WTC11 (cell line): Measurements from ENCODE around the gene MRPL55. TPM values are rescaled to one million over a fixed set of nuclear protein-coding genes. Genes with fewer than 3 reads are reported as not detected.

Source experiments
- ATAC-seq: fragments of 200-7000 bp; cut with Tn5 transposase; 2 replicates; pipeline ENCODE4 v1.10.0; 2021; ENCODE audit warnings: mild to moderate bottlenecking, moderate library complexity
- CTCF ChIA-PET: fragments of 300-600 bp; sonication (Branson Sonifier 250); formaldehyde crosslinking; loops from one replicate; lab custom pipeline; 2021; ENCODE audit warnings: antibody characterized with exemption; lab: Charles Lee
- POLR2A ChIA-PET: fragments of 350-600 bp; sonication (Branson Sonifier 250); formaldehyde crosslinking; loops from one replicate; lab custom pipeline; 2021; ENCODE audit warnings: antibody characterized with exemption; lab: Charles Lee
- DNase-seq: peaks from one replicate; pipeline ENCODE4 v3.0.0; 2021; ENCODE audit warnings: low spot score
- H3K27ac Mint-ChIP-seq: 2 replicates; pipeline ENCODE4 v1.8.0; 2021; ENCODE audit warnings: mixed read lengths
- H3K27me3 Mint-ChIP-seq: 2 replicates; pipeline ENCODE4 v1.8.0; 2021; ENCODE audit warnings: low read depth, mild to moderate bottlenecking, moderate library complexity, mixed read lengths
- H3K36me3 Mint-ChIP-seq: 2 replicates; pipeline ENCODE4 v1.8.0; 2021; ENCODE audit warnings: mixed read lengths
- H3K4me1 Mint-ChIP-seq: 2 replicates; pipeline ENCODE4 v1.8.0; 2022; ENCODE audit warnings: mixed read lengths
- H3K4me3 Mint-ChIP-seq: 2 replicates; pipeline ENCODE4 v1.8.0; 2021; ENCODE audit warnings: mild to moderate bottlenecking, moderate library complexity, mixed read lengths
- H3K9me3 Mint-ChIP-seq: 2 replicates; pipeline ENCODE4 v1.8.0; 2021; ENCODE audit warnings: mixed read lengths
- AR ChIP-seq: fragments of 250-450 bp; sonication (Bioruptor Pico); IDR thresholded peaks from 2 replicates; pipeline ENCODE4 v1.9.0; 2021; ENCODE audit warnings: mild to moderate bottlenecking
- ATF2 ChIP-seq: sonication (generic); formaldehyde crosslinking; IDR thresholded peaks from 2 replicates; pipeline ENCODE4 v1.8.1; 2022; ENCODE audit warnings: low read depth, missing genetic modification reagents, borderline replicate concordance
- ATF3 ChIP-seq: sonication (generic); formaldehyde crosslinking; conservative IDR thresholded peaks from 2 replicates; pipeline ENCODE4 v1.8.1; 2022; ENCODE audit warnings: mild to moderate bottlenecking, missing genetic modification reagents
- IRF1 ChIP-seq: sonication (generic); formaldehyde crosslinking; IDR thresholded peaks from 2 replicates; pipeline ENCODE4 v1.8.0; 2023; ENCODE audit warnings: missing genetic modification reagents
- JAZF1 ChIP-seq: fragments of 250-450 bp; sonication (Bioruptor Pico); IDR thresholded peaks from 2 replicates; pipeline ENCODE4 v1.9.0; 2021; ENCODE audit warnings: moderate library complexity, mild to moderate bottlenecking, inconsistent platforms
- MXD4 ChIP-seq: fragments of 250-450 bp; sonication (Bioruptor Pico); IDR thresholded peaks from 2 replicates; pipeline ENCODE4 v1.8.0; 2021; ENCODE audit warnings: mild to moderate bottlenecking, moderate library complexity, borderline replicate concordance
- OVOL2 ChIP-seq: fragments of 250-450 bp; sonication (Bioruptor Pico); IDR thresholded peaks from 2 replicates; pipeline ENCODE4 v1.9.0; 2021; ENCODE audit warnings: mild to moderate bottlenecking, borderline replicate concordance
- SP1 ChIP-seq: sonication (generic); formaldehyde crosslinking; conservative IDR thresholded peaks from 2 replicates; pipeline ENCODE4 v1.8.1; 2022; ENCODE audit warnings: missing genetic modification reagents
- TEAD1 ChIP-seq: sonication (generic); formaldehyde crosslinking; IDR thresholded peaks from 2 replicates; pipeline ENCODE4 v1.8.0; 2022; ENCODE audit warnings: mild to moderate bottlenecking, missing genetic modification reagents
- TEAD4 ChIP-seq: sonication (generic); formaldehyde crosslinking; IDR thresholded peaks from 2 replicates; pipeline ENCODE4 v1.8.0; 2022; ENCODE audit warnings: mild to moderate bottlenecking, missing genetic modification reagents
- TP53 ChIP-seq: sonication (generic); formaldehyde crosslinking; IDR thresholded peaks from 2 replicates; pipeline ENCODE4 v1.8.1; 2023; ENCODE audit warnings: mild to moderate bottlenecking, missing genetic modification reagents
- ZNF317 ChIP-seq: sonication (generic); formaldehyde crosslinking; IDR thresholded peaks from 2 replicates; pipeline ENCODE4 v1.8.1; 2023; ENCODE audit warnings: low read depth, mild to moderate bottlenecking, moderate library complexity, missing genetic modification reagents, borderline replicate concordance
- ZNF423 ChIP-seq: fragments of 250-450 bp; sonication (Bioruptor Pico); IDR thresholded peaks from 2 replicates; pipeline ENCODE4 v2.1.2; 2022; ENCODE audit warnings: mild to moderate bottlenecking, moderate library complexity
- ZNF671 ChIP-seq: fragments of 250-450 bp; sonication (Bioruptor Pico); IDR thresholded peaks from 2 replicates; pipeline ENCODE4 v1.8.0; 2021; ENCODE audit warnings: mild to moderate bottlenecking
- total RNA-seq: library from RNA; stranded (reverse); gene quantifications from 3 replicates; pipeline ENCODE4 v1.2.3, GENCODE V29; 2021
- TF ChIP-seq, protein P1 (sequence below): sonication (generic); formaldehyde crosslinking; conservative IDR thresholded peaks from 2 replicates; pipeline ENCODE4 v1.8.1; 2023; ENCODE audit warnings: mild to moderate bottlenecking, low read depth, missing genetic modification reagents, moderate library complexity
- TF ChIP-seq, protein P2 (sequence below): fragments of 200-600 bp; IDR thresholded peaks from 2 replicates; pipeline ENCODE4 v1.8.0; 2022; ENCODE audit warnings: antibody characterized with exemption
- TF ChIP-seq, protein P3 (sequence below): fragments of 250-450 bp; sonication (Bioruptor Pico); IDR thresholded peaks from 2 replicates; pipeline ENCODE4 v1.9.0; 2021; ENCODE audit warnings: moderate library complexity, mild to moderate bottlenecking, inconsistent platforms, borderline replicate concordance
- TF ChIP-seq, protein P4 (sequence below): sonication (generic); formaldehyde crosslinking; IDR thresholded peaks from 2 replicates; pipeline ENCODE4 v1.8.0; 2022; ENCODE audit warnings: missing genetic modification reagents

The MRPL55 gene
- total RNA-seq, 1 experiment from 2014 or later: 66.9 TPM

DNA sequence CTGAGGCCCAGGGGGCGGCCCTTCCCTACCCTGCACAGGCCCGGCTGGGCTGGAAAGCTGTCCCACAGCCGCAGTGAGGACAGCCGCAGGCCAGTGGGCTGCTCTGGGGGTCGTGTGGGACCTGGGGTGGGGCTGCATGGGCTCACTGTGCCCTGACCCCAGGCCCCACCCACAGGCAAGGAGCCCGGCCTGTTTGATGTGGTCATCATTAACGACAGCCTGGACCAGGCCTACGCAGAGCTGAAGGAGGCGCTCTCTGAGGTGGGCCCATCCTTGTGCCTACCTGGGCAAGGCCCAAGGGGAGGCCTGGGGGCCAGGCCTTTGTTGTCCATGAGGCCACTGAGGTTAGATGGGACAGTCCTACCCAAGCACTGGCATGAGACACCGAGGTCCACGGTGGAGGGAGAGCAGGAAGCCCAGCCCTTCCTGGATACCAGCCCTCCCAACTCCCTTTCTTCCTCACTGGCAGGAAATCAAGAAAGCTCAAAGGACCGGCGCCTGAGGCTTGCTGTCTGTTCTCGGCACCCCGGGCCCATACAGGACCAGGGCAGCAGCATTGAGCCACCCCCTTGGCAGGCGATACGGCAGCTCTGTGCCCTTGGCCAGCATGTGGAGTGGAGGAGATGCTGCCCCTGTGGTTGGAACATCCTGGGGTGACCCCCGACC, 39.2 kb upstream of the MRPL55 start:
- H3K36me3 Mint-ChIP-seq: no peaks in the 10 kb centered on the region
- ChIA-PET POLR2A (no interaction called here), CTCF (interaction anchor here (1.1 to 2.4 kb wide), 2 partner anchors 8 to 17 kb away, joined by 3 to 11 read pairs; no protein-coding TSS in a partner anchor)
- ATAC-seq: no peak
- 0 out of 2 replicates have a peak, but pooled peaks cover 2% of the 10 kb centered on the region for H3K4me1 Mint-ChIP-seq
- no peak overlapping the region for H3K27ac Mint-ChIP-seq
- no peaks in the 10 kb centered on the region for H3K27me3 Mint-ChIP-seq
- H3K4me3 Mint-ChIP-seq: no peak overlapping the region
- DNase-seq: no peak
- TF ChIP-seq IRF1 (CRISPR knock-in tag) (no peak), ATF2 (CRISPR knock-in tag) (no peak), TEAD1 (CRISPR knock-in tag) (no peak), TEAD4 (no peak), JAZF1 (no peak), ZNF671 (no peak), TP53 (CRISPR knock-in tag) (no peak), SP1 (CRISPR knock-in tag) (no peak), ATF3 (CRISPR knock-in tag) (no peak)
- H3K9me3 Mint-ChIP-seq: no peaks in the 10 kb centered on the region

DNA sequence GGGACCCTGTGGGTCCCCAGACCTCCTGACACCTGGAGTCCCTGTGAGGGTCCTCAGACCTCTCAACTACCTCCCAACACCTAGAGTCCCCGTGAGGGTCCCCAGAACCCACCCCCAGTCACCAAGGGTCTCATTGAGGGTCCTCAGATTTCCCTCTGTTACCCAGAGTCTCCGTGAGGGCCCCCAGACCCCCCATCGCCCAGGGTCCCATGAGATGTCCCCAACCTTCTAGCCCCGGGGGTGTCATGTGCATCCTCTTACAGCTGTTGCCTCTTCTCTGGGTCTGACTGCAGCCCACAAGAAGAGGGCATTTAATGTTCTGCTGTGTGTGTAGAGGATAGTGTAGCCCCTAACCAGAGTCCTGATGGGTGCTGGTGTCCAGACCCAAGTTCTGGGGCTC, 38.7 kb upstream of the MRPL55 start:
- Mint-ChIP-seq H3K4me3 (no peak overlapping the region), H3K27ac (no peak overlapping the region), H3K36me3 (no peaks in the 10 kb centered on the region), H3K27me3 (no peaks in the 10 kb centered on the region), H3K9me3 (no peaks in the 10 kb centered on the region), H3K4me1 (0 out of 2 replicates have a peak, but pooled peaks cover 2% of the 10 kb centered on the region)
- ATAC-seq: no peak
- POLR2A ChIA-PET: no interaction called here
- no peak for DNase-seq
- CTCF ChIA-PET: interaction anchor here (2.4 kb wide), 1 partner anchor 17 kb away, joined by 11 read pairs; no protein-coding TSS in a partner anchor
- TF ChIP-seq, protein P1, sequence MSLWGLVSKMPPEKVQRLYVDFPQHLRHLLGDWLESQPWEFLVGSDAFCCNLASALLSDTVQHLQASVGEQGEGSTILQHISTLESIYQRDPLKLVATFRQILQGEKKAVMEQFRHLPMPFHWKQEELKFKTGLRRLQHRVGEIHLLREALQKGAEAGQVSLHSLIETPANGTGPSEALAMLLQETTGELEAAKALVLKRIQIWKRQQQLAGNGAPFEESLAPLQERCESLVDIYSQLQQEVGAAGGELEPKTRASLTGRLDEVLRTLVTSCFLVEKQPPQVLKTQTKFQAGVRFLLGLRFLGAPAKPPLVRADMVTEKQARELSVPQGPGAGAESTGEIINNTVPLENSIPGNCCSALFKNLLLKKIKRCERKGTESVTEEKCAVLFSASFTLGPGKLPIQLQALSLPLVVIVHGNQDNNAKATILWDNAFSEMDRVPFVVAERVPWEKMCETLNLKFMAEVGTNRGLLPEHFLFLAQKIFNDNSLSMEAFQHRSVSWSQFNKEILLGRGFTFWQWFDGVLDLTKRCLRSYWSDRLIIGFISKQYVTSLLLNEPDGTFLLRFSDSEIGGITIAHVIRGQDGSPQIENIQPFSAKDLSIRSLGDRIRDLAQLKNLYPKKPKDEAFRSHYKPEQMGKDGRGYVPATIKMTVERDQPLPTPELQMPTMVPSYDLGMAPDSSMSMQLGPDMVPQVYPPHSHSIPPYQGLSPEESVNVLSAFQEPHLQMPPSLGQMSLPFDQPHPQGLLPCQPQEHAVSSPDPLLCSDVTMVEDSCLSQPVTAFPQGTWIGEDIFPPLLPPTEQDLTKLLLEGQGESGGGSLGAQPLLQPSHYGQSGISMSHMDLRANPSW (CRISPR knock-in tag): no peak
- TF ChIP-seq, protein P2, sequence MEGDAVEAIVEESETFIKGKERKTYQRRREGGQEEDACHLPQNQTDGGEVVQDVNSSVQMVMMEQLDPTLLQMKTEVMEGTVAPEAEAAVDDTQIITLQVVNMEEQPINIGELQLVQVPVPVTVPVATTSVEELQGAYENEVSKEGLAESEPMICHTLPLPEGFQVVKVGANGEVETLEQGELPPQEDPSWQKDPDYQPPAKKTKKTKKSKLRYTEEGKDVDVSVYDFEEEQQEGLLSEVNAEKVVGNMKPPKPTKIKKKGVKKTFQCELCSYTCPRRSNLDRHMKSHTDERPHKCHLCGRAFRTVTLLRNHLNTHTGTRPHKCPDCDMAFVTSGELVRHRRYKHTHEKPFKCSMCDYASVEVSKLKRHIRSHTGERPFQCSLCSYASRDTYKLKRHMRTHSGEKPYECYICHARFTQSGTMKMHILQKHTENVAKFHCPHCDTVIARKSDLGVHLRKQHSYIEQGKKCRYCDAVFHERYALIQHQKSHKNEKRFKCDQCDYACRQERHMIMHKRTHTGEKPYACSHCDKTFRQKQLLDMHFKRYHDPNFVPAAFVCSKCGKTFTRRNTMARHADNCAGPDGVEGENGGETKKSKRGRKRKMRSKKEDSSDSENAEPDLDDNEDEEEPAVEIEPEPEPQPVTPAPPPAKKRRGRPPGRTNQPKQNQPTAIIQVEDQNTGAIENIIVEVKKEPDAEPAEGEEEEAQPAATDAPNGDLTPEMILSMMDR: no peak
- TF ChIP-seq, protein P3, sequence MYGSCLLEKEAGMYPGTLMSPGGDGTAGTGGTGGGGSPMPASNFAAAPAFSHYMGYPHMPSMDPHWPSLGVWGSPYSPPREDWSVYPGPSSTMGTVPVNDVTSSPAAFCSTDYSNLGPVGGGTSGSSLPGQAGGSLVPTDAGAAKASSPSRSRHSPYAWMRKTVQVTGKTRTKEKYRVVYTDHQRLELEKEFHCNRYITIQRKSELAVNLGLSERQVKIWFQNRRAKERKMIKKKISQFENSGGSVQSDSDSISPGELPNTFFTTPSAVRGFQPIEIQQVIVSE: no peak
- no peak for TF ChIP-seq AR (CRISPR knock-in tag)
- TF ChIP-seq ZNF317 (CRISPR knock-in tag): no peak
- TF ChIP-seq OVOL2 (CRISPR knock-in tag): no peak
- TF ChIP-seq, protein P4, sequence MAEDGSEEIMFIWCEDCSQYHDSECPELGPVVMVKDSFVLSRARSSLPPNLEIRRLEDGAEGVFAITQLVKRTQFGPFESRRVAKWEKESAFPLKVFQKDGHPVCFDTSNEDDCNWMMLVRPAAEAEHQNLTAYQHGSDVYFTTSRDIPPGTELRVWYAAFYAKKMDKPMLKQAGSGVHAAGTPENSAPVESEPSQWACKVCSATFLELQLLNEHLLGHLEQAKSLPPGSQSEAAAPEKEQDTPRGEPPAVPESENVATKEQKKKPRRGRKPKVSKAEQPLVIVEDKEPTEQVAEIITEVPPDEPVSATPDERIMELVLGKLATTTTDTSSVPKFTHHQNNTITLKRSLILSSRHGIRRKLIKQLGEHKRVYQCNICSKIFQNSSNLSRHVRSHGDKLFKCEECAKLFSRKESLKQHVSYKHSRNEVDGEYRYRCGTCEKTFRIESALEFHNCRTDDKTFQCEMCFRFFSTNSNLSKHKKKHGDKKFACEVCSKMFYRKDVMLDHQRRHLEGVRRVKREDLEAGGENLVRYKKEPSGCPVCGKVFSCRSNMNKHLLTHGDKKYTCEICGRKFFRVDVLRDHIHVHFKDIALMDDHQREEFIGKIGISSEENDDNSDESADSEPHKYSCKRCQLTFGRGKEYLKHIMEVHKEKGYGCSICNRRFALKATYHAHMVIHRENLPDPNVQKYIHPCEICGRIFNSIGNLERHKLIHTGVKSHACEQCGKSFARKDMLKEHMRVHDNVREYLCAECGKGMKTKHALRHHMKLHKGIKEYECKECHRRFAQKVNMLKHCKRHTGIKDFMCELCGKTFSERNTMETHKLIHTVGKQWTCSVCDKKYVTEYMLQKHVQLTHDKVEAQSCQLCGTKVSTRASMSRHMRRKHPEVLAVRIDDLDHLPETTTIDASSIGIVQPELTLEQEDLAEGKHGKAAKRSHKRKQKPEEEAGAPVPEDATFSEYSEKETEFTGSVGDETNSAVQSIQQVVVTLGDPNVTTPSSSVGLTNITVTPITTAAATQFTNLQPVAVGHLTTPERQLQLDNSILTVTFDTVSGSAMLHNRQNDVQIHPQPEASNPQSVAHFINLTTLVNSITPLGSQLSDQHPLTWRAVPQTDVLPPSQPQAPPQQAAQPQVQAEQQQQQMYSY (CRISPR knock-in tag): no peak
- no peak for TF ChIP-seq ZNF671
- no peak for TF ChIP-seq MXD4 (CRISPR knock-in tag)
- TF ChIP-seq ZNF423 (CRISPR knock-in tag): no peak
